Activated naive CD8-positive, alpha-beta T cell treated with anti-CD3 and anti-CD28 coated beads, Interleukin-2, amount 50 U/mL, for 24 hours (primary cell): ENCODE data around the gene WASHC2C.
A peak's percentile ranks its signal among the peaks of the same experiment; 100 is the strongest.
"Not testable (repeated sequence)": the region's sequence is repeated elsewhere in the genome, so short reads cannot be mapped to it uniquely, and the experiment has no call there.

Source experiments
- ATAC-seq: fragments of 150-1000 bp; cut with Tn5 transposase; one replicate; pipeline ENCODE4 v1.10.0; 2021
- DNase-seq: peaks from one replicate; pipeline ENCODE4 v3.0.0; 2021
- H3K27ac Mint-ChIP-seq: one replicate; pipeline ENCODE4 v1.8.0; 2021; ENCODE audit warnings: mild to moderate bottlenecking, mixed read lengths
- H3K27me3 Mint-ChIP-seq: one replicate; pipeline ENCODE4 v1.8.0; 2021; ENCODE audit warnings: mixed read lengths
- H3K36me3 Mint-ChIP-seq: one replicate; pipeline ENCODE4 v1.8.0; 2021; ENCODE audit warnings: low read depth, mixed read lengths
- H3K4me1 Mint-ChIP-seq: one replicate; pipeline ENCODE4 v1.8.0; 2021; ENCODE audit warnings: mixed read lengths
- H3K4me3 Mint-ChIP-seq: one replicate; pipeline ENCODE4 v1.8.0; 2021; ENCODE audit warnings: mild to moderate bottlenecking, moderate library complexity, mixed read lengths
- H3K9me3 Mint-ChIP-seq: one replicate; pipeline ENCODE4 v1.8.0; 2021; ENCODE audit warnings: mixed read lengths

WASHC2C gene

DNA sequence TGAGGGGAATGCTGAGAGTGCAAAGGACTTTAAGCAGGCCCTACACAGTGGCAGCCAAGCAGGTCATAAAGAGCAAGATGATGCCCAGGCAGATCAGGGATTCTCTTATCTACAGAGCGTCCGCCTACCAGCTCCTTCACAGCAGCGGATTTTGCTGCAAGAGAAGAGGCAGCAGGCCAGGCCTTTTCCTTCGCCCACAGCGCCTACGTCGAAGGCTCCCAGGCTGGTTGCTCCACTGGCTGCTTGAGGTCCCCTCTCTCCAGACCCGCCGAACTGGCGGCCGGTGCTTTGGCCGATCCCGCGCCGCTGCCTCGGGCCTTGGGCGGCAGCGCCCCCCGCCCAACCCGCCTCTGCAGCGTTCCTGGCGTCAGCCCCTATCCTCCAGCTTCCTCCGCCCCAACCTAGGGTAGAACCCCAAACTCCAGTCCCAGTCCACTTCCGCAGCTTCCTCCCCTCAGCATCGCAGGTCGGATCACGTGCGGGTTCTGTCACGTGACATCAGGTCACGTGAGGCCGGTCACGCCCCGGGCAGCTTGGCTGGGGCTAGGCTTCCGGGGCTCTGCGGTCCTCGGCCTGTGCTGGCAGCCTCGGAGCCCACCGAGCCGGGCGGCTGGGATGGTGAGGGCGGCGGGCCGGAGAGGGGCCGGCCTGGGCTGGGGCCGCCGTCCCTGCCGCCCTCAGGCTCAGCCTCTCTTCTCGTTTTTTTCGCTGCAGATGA is at the start of gene WASHC2C:
TSS of gene WASHC2C (plus strand) at position 564 of the 718 bp plus-strand sequence. CDS start at position 616, 52 bp downstream.
- H3K4me1 Mint-ChIP-seq: peaks cover 13% of the 10 kb centered on the region
- DNase-seq: peak; percentile 96
- H3K9me3 Mint-ChIP-seq, H3K27me3 Mint-ChIP-seq, H3K36me3 Mint-ChIP-seq: not testable (repeated sequence)
- peak within 1 kb of the TSS; percentile 83 for H3K4me3 Mint-ChIP-seq
- peak; percentile 95 for ATAC-seq
- H3K27ac Mint-ChIP-seq: peak within 1 kb of the TSS; percentile 91

- not testable (repeated sequence) for H3K27me3 Mint-ChIP-seq, H3K9me3 Mint-ChIP-seq, ATAC-seq, DNase-seq, H3K36me3 Mint-ChIP-seq, H3K4me1 Mint-ChIP-seq, H3K27ac Mint-ChIP-seq, H3K4me3 Mint-ChIP-seq
Measured at GRCh38 chr10:45678467-45678866, 48.6 kb upstream of the WASHC2C start.

GRCh38 chr10:45710200-45710796 is 16.8 kb upstream of the WASHC2C start:
- not testable (repeated sequence) for H3K36me3 Mint-ChIP-seq, H3K4me1 Mint-ChIP-seq, ATAC-seq, H3K9me3 Mint-ChIP-seq, H3K27ac Mint-ChIP-seq, H3K4me3 Mint-ChIP-seq, DNase-seq, H3K27me3 Mint-ChIP-seq

DNA sequence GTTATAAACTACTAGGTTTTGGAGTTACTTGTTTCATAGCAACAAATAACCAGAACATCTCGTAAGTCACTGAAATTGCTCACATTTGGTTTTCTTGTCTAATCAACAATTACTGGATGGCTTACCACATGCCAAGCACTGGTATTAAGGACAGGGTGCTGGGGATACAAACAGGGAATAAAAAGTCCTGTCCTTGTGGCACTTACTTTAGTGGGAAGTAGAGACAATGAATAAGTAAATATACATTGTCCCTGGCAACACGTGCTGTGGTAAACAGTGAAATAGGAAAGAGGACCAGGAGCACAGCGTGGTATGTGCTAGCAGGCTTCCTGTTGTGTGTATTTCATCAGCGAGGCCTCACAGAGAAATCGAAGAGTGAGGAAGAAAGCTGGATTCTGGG is 15.8 kb upstream of the WASHC2C start:
- H3K9me3 Mint-ChIP-seq, H3K36me3 Mint-ChIP-seq, H3K27ac Mint-ChIP-seq: not testable (repeated sequence)

GRCh38 chr10:45717053-45717452 is 10.0 kb upstream of the WASHC2C start:
- H3K9me3 Mint-ChIP-seq, H3K4me3 Mint-ChIP-seq, ATAC-seq, DNase-seq, H3K4me1 Mint-ChIP-seq, H3K27me3 Mint-ChIP-seq, H3K27ac Mint-ChIP-seq, H3K36me3 Mint-ChIP-seq: not testable (repeated sequence)

More for the DNA sequence above, 15.8 kb upstream of the WASHC2C start:
- not testable (repeated sequence) for H3K4me3 Mint-ChIP-seq, DNase-seq, ATAC-seq, H3K4me1 Mint-ChIP-seq, H3K27me3 Mint-ChIP-seq

DNA sequence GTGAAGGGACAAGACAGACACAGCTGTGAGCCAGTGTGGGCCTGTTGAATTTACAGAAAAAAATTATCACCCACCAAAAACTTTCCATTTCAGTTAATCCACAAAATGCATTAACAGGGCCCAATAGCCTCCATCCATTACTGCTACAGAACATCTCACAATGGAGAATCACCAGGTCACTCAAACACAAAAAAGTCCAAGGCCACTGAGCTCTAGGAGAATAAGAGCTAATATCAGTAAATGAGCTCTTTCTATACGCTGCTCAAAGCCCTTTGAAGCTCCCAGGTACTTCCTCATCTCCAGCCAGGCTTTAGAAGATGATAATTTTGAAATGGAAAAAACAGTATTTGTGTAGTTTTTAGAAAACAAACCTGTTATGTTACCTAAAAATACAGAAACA is 9.4 kb upstream of the WASHC2C start:
- H3K9me3 Mint-ChIP-seq, H3K27ac Mint-ChIP-seq, DNase-seq: not testable (repeated sequence)

GRCh38 chr10:45721503-45721902 is 5.6 kb upstream of the WASHC2C start:
- not testable (repeated sequence) for H3K27me3 Mint-ChIP-seq, H3K9me3 Mint-ChIP-seq, H3K27ac Mint-ChIP-seq, H3K36me3 Mint-ChIP-seq, H3K4me1 Mint-ChIP-seq, DNase-seq, H3K4me3 Mint-ChIP-seq, ATAC-seq

More for the DNA sequence above, 9.4 kb upstream of the WASHC2C start:
- H3K36me3 Mint-ChIP-seq, ATAC-seq, H3K27me3 Mint-ChIP-seq, H3K4me3 Mint-ChIP-seq, H3K4me1 Mint-ChIP-seq: not testable (repeated sequence)

DNA sequence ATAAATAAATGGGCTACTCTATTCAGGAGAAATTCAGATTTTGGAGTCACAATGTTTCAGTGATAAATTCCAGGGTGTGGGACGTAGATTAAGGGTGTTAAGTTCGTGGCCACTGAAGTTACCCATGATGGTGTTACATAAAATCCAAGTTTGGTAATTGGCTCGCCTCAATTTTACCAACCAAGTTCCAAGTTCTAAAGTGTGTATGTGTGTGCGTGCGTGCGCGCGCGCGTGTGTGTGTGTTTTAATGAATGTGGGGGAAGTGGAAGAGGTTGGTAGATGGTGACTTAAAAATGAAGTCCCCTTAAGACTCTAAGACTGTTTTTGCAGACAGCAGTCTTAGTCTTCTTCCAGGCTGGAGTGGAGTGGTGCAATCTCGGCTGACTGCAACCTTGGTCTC is 3.2 kb upstream of the WASHC2C start:
- H3K9me3 Mint-ChIP-seq, DNase-seq, H3K4me1 Mint-ChIP-seq, H3K36me3 Mint-ChIP-seq, H3K27me3 Mint-ChIP-seq, ATAC-seq, H3K4me3 Mint-ChIP-seq, H3K27ac Mint-ChIP-seq: not testable (repeated sequence)

DNA sequence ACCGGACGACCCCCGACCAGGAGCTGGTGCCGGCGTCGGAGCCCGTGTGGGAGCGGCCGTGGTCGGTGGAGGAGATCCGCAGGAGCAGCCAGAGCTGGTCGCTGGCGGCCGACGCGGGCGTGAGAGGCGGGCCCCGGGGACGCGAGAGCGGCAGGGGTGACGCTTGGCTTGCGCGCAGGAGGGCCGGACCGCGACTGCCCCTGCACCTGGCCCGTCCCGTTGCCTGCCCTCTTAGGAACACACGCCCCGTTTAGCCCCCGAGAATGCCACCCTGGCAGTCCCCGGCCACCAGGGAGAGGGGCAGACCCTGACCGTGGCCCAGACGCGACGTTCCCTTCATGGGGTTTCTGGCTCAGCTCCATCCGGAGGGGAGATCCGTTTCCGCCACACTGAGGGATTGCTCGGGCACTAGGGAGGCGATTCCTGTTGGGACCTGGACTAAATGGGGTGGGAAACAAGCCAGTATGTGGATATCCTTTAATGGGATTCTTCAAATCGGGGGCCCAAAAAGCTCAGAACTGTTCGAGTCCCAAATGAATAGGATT is 427 bp downstream of the WASHC2C start:
- not testable (repeated sequence) for H3K27me3 Mint-ChIP-seq, DNase-seq, H3K36me3 Mint-ChIP-seq, H3K9me3 Mint-ChIP-seq
- Mint-ChIP-seq H3K4me3 (peak overlapping the region; percentile 83), H3K27ac (peak overlapping the region; percentile 91), H3K4me1 (peaks cover 13% of the 10 kb centered on the region)
- peak; percentile 55 for ATAC-seq

DNA sequence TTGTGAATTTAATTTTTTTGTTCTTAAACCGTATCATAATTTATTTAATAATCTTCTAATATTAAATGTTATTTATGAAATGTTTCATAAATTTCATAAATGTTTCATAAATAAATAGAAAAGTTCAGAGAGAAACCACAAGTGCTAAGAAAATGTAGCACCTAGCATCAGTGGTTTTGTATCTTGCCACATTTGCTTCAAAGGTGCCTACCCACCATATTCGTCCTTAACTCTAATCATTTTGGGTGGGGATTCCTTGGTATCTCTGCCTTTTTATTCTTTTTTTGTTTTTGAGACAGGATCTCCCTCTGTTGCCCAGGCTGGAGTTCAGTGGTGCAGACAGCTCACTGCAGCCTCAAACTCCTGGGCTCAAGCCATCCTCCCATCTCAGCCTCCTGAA is 7.4 kb downstream of the WASHC2C start:
- H3K36me3 Mint-ChIP-seq, DNase-seq, H3K27ac Mint-ChIP-seq, H3K9me3 Mint-ChIP-seq, H3K27me3 Mint-ChIP-seq, H3K4me1 Mint-ChIP-seq, H3K4me3 Mint-ChIP-seq, ATAC-seq: not testable (repeated sequence)

- not testable (repeated sequence) for ATAC-seq, H3K4me3 Mint-ChIP-seq, H3K4me1 Mint-ChIP-seq, H3K27ac Mint-ChIP-seq, H3K9me3 Mint-ChIP-seq, H3K36me3 Mint-ChIP-seq, H3K27me3 Mint-ChIP-seq, DNase-seq
Measured at GRCh38 chr10:45734867-45735266, 7.8 kb downstream of the WASHC2C start.

GRCh38 chr10:45741559-45741958 is 14.5 kb downstream of the WASHC2C start:
- not testable (repeated sequence) for DNase-seq, H3K27ac Mint-ChIP-seq, H3K4me3 Mint-ChIP-seq, H3K9me3 Mint-ChIP-seq, H3K4me1 Mint-ChIP-seq, ATAC-seq, H3K36me3 Mint-ChIP-seq, H3K27me3 Mint-ChIP-seq

GRCh38 chr10:45742014-45742413 is 14.9 kb downstream of the WASHC2C start:
- not testable (repeated sequence) for H3K36me3 Mint-ChIP-seq, H3K27me3 Mint-ChIP-seq, H3K27ac Mint-ChIP-seq, H3K4me1 Mint-ChIP-seq, H3K9me3 Mint-ChIP-seq, ATAC-seq, DNase-seq, H3K4me3 Mint-ChIP-seq

DNA sequence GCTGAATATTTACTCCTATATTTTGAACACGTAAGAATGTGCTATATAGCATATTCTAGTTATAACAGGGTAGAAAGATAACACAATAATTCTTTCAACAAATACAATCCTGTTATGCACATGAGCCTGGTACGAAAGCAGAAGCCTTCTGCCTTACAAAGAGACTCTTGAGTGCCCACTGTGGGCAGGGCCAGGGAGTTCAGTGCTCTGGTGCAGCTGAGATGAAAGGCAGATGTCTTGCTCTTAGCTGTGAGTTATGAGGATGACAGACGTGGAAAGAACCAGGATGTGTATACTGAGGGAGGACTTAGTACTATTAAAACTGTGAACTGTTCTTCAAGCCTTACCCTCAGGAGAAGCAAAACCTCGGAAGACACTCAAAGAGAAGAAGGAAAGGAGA is 24.1 kb downstream of the WASHC2C start:
- H3K4me1 Mint-ChIP-seq, H3K27ac Mint-ChIP-seq, H3K9me3 Mint-ChIP-seq, H3K36me3 Mint-ChIP-seq, H3K4me3 Mint-ChIP-seq, H3K27me3 Mint-ChIP-seq, DNase-seq, ATAC-seq: not testable (repeated sequence)

DNA sequence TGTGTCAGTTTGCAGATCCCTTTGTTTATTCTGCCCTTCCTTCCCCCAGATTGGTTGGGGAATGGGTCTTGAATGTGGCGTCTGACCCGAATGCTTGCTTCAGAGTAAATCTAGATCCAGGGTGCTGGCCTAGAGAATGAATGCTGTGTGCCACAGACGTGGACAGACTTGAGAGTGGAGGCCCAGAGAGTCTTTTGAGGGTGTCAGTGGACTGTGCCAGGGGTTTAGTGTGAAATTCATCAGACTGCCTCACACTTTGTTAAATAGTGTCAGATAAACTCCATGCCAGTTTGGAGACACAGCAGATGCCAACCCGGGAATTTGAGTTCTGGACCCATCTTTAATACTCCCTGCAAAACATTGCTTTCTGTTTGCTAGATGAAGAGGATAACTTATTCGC is 25.1 kb downstream of the WASHC2C start:
- not testable (repeated sequence) for H3K9me3 Mint-ChIP-seq, H3K27ac Mint-ChIP-seq

More for the DNA sequence above, 25.1 kb downstream of the WASHC2C start:
- H3K36me3 Mint-ChIP-seq, H3K4me1 Mint-ChIP-seq, DNase-seq, H3K27me3 Mint-ChIP-seq, ATAC-seq, H3K4me3 Mint-ChIP-seq: not testable (repeated sequence)
